PFSK-1 (cell line): Measurements from ENCODE around the gene JADE2.
A peak's percentile ranks its signal among the peaks of the same experiment; 100 is the strongest.

Source experiments
- FOXP2 ChIP-seq: optimal IDR thresholded peaks from 2 replicates; pipeline ENCODE3; 2011; ENCODE audit warnings: borderline replicate concordance, control low read depth, inconsistent platforms; ENCODE audit not compliant: insufficient read depth; ENCODE audit errors: extremely low read length, extremely low read depth
- POLR2AphosphoS5 ChIP-seq: IDR thresholded peaks from 2 replicates; pipeline ENCODE4 v1.6.1; 2012; ENCODE audit warnings: low read depth, mild to moderate bottlenecking, control low read depth, low read length, moderate library complexity
- SIN3A ChIP-seq: IDR thresholded peaks from 2 replicates; pipeline ENCODE4 v1.6.1; 2012; ENCODE audit warnings: mild to moderate bottlenecking, low read length, moderate library complexity, borderline replicate concordance; ENCODE audit not compliant: insufficient read depth
- TAF1 ChIP-seq: IDR thresholded peaks from 2 replicates; pipeline ENCODE4 v1.6.1; 2012; ENCODE audit warnings: low read length, control low read depth, borderline replicate concordance; ENCODE audit not compliant: insufficient read depth
- TF ChIP-seq, protein P1 (sequence below), 2 experiments: IDR thresholded peaks; 2 replicates each; pipeline versions ENCODE4 v1.6.1 to v1.8.0; 2011 to 2012; ENCODE audit warnings: low read depth in 2 of 2, low read length in 2 of 2, control low read depth in 1 of 2, inconsistent platforms in 1 of 2, mild to moderate bottlenecking in 1 of 2, moderate library complexity in 1 of 2; ENCODE audit not compliant: insufficient read depth in 1 of 2

Gene JADE2

DNA sequence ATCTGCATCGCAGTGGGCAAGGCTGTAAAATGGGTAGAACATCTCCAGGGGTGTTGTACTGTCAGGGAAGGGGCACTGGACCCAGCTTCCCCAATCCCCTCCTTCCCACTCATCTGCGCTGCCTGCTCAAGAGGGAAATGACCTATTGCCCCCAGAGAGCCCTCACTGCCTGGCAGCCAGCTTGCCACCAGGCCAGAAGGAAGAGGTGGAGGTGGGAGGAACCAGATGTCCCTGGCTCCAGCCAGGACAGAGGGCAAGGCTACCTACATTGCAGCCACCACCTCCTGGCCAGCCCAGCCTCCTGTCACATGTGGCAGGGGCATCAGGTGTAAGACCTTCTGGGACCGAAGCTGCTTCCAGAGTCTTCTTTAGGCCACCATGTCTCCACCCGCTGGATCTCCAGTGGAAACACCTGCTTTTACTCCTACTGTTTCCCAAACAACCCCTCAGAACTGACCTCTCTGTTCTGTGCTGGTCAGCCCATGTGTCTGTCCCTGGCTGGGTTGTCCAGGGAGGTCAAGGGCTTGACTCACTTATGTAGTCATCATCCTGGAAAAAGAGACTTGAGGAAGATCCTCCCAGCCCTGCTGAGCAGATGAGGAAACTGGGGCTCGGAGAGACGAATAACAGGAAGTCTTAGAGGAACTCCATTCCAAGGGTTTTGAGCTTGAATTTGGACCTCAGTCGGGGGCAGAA is 42.3 kb downstream of the JADE2 start:
- no peak for TF ChIP-seq FOXP2
- no peak for TF ChIP-seq SIN3A
- no peak for TF ChIP-seq TAF1
- TF ChIP-seq, protein P1, sequence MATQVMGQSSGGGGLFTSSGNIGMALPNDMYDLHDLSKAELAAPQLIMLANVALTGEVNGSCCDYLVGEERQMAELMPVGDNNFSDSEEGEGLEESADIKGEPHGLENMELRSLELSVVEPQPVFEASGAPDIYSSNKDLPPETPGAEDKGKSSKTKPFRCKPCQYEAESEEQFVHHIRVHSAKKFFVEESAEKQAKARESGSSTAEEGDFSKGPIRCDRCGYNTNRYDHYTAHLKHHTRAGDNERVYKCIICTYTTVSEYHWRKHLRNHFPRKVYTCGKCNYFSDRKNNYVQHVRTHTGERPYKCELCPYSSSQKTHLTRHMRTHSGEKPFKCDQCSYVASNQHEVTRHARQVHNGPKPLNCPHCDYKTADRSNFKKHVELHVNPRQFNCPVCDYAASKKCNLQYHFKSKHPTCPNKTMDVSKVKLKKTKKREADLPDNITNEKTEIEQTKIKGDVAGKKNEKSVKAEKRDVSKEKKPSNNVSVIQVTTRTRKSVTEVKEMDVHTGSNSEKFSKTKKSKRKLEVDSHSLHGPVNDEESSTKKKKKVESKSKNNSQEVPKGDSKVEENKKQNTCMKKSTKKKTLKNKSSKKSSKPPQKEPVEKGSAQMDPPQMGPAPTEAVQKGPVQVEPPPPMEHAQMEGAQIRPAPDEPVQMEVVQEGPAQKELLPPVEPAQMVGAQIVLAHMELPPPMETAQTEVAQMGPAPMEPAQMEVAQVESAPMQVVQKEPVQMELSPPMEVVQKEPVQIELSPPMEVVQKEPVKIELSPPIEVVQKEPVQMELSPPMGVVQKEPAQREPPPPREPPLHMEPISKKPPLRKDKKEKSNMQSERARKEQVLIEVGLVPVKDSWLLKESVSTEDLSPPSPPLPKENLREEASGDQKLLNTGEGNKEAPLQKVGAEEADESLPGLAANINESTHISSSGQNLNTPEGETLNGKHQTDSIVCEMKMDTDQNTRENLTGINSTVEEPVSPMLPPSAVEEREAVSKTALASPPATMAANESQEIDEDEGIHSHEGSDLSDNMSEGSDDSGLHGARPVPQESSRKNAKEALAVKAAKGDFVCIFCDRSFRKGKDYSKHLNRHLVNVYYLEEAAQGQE (IDR thresholded peaks at IDR 0.05; ENCODE audit: insufficient read depth in 1 of 2, low read depth in 2 of 2, low read length in 2 of 2) = no peak
- no peak for TF ChIP-seq POLR2AphosphoS5

- TF ChIP-seq SIN3A = no peak
- no peak for TF ChIP-seq TAF1
- TF ChIP-seq POLR2AphosphoS5 = no peak
- TF ChIP-seq, protein P1 (IDR thresholded peaks at IDR 0.05; ENCODE audit: insufficient read depth in 1 of 2, low read depth in 2 of 2, low read length in 2 of 2) = no peak
- no peak for TF ChIP-seq FOXP2
Observed at GRCh38 chr5:134568337-134568700, 42.8 kb downstream of the JADE2 start.

DNA sequence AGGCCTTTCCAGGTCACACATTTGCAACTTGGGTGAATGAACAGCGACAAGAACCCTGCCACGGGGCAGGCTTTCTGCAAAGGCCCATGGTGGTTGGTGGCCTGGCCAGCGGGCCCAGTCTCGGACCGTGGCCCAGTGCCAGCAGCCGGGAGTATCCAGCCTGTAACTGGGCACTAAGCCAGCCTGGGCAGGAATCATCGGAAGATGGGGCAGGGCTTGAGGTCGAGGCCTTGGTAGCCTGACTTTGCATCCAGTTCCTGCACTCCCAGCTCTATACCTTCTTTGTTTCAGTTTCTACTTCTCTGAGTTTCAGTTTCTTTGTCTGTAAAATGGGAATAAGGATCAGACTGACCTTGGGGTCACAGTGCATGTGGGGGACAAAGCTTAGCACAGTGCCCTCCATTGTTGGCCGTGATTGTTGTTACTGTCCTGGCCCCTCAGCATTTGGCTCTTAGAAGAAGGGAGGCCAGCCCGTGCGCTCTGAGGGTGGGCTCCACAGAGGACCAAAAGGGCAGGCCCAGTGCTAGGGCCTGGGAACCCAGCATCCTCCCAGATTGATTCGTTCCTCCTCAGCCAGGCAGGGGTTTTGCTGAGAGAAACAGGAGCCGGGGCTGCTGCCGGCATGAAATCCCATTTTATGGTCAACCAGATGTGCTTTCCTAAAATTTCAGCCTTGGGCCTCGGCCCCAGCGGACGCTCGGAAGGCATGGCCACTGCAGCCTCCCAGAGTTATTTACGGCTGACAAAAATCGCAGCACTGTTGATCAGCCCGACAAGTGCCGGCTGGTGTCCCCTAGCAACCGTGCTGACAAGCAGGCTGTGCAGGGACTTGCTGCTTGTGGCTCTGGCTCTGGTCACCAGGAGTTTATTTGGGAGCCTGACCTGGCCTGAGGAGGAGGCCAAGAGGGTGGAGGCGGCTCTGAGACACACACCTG is 43.6 kb downstream of the JADE2 start:
- TF ChIP-seq SIN3A = no peak
- TF ChIP-seq FOXP2 = peak; percentile 27

- TF ChIP-seq, protein P1 (IDR thresholded peaks at IDR 0.05; ENCODE audit: insufficient read depth in 1 of 2, low read depth in 2 of 2, low read length in 2 of 2) = no peak
- TF ChIP-seq TAF1 (no peak), POLR2AphosphoS5 (no peak), FOXP2 (no peak), SIN3A (no peak)
Observed at GRCh38 chr5:134569758-134570364, 44.4 kb downstream of the JADE2 start.

DNA sequence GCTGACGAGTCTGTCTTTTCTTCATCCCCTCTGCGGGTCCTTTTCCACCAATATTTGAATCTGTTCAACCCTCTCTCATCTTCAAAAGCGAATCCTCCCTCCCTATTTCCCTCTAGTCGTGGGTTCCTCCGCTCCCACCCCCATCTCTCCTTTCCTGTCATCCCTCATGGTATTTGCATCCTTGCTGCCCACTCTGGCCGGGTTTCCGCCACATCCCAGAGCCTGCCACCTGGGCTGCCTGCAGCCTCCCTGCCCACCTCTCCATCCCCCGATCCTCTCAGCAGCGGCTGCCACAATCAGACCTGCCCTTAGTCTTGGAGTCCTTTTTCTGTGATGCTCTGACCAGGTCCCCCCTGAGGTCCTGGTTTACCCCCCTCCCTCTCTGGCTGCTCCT is 44.9 kb downstream of the JADE2 start:
- no peak for TF ChIP-seq FOXP2
